NCI-H446 (cell line): ENCODE data around the gene RAD51C.
"Not testable (repeated sequence)": the region's sequence is repeated elsewhere in the genome, so short reads cannot be mapped to it uniquely, and the experiment has no call there.

ENCODE experiments used
- DNase-seq, 2 experiments: peaks; one replicate each; lab custom pipeline; 2025; lab: John Stamatoyannopoulos, UW

RAD51C gene

DNA sequence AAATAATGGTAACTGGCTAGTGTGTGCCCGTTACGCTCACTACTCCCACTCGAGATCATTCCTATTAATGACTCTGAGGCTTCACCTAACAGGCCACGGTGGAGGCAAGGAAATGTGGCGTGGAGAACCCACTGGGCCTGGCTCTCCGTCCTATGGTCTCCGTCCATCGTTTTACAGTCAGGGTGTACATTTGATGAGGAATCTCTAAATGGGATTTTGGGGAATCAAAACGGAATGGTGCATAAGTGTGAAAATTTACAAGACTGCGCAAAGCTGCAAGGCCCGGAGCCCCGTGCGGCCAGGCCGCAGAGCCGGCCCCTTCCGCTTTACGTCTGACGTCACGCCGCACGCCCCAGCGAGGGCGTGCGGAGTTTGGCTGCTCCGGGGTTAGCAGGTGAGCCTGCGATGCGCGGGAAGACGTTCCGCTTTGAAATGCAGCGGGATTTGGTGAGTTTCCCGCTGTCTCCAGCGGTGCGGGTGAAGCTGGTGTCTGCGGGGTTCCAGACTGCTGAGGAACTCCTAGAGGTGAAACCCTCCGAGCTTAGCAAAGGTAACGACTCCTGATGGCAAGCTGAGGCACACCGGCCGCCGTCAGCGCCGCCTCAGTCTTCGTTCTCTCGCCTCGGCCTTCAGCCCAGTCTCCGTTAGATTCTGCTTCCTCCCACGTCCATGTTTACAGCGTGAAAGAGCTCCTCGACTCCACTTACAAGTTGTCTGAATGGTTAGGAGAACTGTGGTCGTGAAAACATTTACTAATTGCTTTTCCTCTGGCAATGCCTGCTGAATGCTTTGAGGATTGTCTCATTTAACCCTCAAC, at the start of gene RAD51C:
RAD51C (plus strand) TSS at position 364 of the 817 bp plus-strand sequence; CDS start at position 406, 42 bp downstream.
- DNase-seq: peak; percentile 53 to 89

DNA sequence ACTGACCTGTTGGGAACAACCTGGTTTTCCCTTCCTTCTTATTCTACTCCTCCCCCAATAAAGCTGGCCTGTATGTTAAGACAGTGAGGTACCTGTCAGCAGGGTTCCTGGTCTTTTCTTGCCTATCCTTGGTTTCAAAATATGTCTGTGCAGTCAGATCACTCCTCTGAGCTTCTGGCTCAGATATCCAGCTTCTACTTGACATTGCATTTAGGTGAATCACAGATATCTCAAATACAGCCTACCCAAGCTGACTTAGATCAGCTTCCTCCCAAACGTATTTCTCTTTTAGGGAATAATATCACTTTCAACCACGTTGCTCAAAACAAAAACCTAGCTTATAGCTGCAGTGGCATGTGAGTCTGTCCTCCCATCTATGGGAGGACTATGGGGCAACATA, 49.3 kb upstream of the RAD51C start:
- no peak for DNase-seq

DNA sequence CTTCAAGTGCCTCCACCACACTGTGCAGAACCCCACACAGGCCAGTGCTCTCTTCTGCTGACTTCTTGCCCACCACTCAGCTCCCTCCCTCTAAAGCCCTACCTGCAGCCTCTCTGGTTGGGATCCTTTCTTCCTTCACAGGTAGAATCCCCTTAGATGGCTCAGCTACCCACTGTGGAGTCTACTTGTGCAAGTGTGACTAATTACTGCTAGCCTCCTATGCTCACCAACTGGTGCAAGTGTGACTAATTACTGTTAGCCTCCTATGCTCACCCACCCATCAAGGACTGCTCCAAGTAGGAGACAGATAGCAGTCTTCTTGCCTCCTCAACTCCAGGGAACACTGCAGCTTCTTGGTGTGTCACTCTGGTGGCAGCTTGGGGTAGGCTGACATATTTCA, 44.2 kb upstream of the RAD51C start:
- no peak for DNase-seq

DNA sequence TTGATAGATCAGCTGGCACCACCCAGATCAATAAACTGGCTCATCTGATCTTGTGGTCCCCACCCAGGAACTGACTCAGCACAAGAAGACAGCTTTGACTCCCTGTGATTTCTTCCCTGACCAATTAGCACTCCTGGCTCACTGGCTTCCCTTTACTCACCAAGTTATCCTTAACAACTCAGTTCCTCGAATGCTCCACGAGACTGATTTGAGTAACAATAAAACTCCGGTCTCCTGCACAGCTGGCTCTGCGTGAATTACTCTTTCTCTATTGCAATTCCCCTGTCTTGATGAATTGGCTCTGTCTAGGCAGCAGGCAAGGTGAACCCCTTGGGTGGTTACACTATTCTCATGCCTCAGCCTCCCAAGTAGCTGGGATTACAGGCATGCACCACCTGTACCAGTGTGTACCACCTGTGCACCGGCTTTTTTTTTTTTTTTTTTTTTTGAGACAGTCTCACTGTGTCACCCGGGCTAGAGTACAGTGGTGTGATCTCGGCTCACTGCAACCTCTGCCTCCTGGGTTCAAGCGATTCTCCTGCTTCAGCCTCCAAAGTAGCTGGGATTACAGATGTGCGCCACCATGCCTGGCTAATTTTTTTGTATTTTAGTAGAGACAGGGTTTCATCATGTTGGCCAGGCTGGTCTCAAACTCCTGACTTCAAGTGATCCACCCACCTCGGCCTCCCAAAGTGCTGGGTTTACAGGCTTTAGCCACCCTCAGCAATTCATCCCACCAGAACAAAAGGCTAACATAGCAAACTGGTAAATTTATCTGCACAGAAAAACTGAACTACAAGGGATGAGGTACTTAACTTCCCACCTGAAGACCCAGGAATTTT, 34.2 kb upstream of the RAD51C start:
- DNase-seq: peak; percentile 17 to 20

DNA sequence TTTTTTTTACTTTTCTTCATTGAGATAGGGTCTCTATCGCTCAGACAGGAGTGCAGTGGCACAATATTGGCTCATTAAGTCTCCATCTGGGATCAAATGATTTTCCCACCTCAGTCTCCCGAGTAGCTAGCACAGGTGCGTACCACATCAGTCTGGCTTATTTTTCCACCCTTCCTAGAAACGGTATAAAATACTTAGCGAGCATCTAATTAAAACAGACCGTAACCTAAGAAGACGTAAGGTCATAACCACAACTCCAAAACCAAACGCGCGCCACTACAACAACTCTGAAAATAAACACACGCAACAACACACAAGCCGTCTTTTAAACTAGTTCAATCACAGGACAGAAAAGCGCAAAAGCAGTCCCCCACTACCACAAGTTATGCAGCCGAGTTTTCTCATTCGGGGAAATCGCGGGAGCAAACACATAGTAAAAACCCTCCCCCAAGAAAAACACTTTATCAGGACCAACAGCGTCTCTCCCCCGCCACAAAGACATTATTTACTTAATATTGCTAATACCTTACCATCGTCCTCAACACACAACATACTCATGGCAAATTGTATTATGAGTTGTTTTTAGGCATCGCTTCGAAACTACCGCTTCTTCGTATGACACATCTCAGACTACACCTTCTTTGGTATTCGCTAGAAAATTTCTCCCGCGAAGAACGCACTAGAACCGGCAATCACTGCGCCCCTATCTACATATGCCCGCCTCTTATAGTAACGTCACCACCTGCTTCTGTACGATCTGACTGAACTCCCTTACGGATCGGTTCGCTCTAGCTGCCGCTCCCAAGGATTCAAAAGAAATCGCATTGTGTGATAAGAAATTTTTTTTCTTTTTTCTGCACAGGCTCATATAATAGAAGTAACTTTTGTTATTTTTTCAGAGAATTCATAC, 33.3 kb upstream of the RAD51C start:
- peak; percentile 96 to 99 for DNase-seq

DNA sequence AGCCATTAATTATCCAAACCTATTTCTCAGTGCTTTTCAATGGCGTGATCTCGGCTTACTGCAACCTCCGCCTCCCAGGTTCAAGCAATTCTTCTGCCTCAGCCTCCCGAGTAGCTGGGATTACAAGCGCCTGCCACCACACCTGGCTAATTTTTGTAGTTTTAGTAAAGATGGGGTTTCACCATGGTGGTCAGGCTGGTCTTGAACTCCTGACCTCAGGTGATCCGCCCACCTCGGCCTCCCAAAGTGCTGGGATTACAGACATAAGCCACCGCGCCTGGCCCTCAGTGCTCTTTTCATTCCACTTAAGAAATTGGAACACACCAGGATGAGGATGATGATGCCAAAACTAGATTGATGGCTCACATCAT, 32.7 kb upstream of the RAD51C start:
- DNase-seq: not testable (repeated sequence)

DNA sequence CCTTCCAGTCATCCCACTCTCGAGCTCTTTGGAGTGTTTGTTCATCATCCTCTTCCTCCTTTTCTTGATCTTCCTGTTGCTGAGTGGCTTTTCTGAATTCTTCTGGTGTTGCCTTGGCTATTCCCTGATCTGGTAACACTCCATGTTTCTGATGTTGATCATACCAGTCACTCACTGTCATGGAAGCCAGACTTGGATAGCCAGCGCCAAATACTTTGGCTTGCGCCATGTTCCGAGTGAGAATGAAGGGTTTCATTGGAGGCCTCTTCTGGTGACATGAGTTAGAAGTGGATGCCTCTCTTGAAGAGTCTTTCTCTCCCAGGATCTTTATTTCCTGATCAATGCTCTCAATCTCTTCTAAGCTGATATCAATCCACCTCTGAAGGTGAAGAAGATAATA, 31.8 kb upstream of the RAD51C start:
- DNase-seq: no peak

DNA sequence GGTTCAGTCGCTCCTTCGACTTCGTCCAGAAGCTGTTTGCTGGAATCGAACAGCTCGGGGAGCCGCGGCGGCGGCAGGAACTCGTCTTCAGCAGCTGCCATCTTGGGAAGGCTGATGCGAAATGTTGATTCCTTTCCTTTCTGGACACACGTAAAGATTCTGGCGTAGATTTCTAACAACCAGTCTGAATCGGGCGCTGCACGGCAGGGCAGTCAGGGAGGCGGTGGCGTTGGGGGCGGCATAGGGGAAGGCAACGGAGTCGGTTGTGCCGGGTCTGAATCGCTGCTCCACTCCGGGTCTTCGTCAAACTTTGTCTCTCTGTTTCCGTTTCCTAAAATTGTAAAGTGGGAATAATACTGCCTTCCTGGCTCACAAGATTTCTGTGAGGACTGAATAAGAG, 30.9 kb upstream of the RAD51C start:
- DNase-seq: no peak

DNA sequence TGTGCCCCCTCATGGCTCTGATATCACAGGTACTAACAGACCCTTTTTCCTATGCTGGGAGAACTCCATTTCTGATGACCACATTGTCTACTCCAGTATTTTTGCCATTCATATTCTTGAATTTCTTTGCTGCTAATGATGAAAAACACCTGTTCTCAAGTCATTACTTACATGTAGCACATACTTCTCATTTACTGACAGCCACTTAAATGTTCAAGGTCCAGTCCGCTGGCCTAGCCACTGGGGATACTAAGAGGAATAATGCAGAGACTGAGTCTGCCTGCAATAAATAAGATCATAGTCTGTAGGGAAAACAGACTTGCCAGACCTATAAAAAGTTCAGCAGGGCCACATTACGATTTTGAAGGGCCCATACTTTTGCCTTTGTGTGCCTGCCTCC, 28.1 kb upstream of the RAD51C start:
- DNase-seq: no peak

DNA sequence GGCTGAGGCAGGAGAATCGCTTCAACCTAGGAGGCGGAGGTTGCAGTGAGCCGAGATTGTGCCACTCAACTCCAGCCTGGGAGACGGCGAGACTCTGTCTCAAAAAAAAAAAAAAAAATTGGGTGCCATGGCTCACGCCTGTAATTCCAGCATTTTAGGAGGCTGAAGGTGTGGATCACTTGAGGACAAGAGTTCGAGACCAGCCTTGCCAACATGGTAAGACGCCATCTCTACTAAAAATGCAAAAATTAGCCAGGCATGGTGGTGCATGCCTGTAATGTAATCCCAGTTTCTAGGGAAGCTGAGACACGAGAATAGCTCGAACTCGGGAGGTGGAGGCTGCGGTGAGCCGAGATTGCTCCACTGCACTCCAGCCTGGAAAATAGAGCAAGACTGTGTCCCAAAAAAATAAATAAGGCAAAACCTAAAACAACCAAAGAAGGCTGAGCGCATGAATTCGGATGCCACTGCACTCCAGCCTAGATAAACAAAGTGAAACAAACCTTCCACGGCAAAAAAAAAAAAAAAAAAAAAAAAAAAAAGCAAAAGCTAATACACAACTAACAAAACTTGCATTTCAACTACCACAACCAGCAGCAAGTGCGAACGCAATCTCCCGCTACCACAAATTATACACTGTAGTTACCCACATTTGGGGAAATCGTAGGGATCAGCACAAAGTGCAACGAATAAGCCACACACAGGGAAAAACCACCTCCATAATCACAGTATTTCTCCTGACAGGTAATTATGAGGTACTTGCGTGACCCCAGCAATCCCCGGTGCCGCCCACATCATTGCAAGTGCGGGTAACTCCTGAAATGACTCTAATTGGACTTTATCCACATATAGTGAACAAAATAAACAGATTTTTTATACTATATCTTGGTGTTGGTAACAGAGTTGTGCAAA, 26.2 kb upstream of the RAD51C start:
- DNase-seq: no peak

DNA sequence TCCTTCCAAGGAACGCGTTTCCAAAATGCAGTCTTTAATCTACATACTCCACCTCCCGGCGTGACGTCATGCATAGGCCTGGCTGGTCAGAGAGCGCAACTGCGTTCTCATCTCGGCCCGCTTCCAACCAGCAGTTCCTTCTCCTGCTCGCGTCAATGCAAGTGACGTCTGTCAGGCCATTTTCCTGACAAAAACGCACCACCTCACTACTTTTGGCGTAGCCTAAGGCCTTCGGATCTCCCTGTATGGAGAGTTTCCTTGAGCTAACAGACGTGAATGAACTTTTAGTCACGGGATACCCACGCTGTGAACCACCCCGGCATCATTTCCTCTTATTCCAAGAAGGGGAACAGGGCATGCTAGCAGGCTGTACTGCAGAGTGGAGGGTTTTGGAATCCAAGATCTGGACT, 25.5 kb upstream of the RAD51C start:
- no peak for DNase-seq

DNA sequence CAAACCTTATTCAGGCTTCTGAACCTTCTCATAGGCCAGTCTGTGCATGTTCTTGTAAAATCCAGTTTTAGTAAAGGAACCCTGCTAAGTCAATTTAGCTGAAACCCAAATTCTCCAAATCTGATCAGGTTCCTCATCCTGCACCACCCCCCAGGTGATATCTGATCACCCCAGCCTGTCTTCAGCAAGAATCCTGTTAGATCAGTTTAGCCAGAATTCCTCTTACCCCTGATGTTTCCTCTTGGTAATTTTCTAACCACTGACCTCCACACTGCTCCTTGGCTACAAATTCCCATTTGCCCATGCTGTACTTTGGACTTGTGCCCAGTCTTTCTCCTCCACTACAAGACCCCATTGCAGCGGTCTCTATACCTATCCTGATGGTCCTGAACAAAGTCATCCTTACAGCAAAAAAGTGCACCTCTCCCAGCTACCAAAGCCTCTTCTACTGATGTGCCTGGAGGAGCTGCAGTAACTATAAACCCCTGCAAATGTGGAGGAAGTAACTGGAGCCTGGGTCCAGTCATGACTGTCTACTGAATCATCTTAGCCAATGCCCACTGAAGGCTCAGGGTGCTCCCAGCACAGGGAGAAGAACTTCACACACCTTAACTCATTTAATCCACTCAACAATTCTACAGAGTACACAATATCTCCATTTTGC, 24.3 kb upstream of the RAD51C start:
- DNase-seq: no peak

DNA sequence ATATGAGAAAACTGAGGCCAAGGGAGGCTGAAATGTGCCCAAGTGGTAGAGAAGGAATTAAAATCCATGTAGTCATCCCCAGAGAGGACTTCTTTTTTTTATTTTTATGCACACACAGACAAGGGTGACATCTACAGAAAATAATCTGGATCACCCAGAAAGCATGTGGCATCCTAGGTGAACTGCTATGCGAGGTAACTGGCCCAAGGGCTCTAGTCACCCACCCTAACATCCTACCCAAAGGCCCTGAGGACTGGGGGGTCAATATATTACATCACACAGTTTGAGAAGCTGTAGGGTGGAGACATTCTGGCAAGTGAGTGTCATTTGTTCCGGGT, 23.8 kb upstream of the RAD51C start:
- DNase-seq: no peak

DNA sequence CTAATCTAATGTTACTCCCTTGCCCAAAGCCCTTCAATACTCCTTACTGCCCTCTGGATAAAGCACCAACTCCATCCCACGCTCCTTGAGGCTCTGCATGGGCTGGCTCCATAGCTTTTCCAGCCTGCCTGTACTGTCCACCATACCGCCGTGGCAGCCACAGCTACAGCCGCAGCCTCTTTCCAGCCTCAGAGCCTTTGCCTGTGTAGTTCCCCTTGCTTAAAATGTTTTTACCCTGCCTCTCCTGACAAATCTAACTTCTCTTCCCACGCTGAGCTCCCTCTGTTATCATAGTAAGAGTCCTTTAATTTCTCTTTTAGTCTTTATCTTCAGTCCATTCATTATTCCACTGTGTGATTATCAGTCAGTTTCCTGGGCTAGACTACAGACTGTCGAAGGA, 22.5 kb upstream of the RAD51C start:
- no peak for DNase-seq

DNA sequence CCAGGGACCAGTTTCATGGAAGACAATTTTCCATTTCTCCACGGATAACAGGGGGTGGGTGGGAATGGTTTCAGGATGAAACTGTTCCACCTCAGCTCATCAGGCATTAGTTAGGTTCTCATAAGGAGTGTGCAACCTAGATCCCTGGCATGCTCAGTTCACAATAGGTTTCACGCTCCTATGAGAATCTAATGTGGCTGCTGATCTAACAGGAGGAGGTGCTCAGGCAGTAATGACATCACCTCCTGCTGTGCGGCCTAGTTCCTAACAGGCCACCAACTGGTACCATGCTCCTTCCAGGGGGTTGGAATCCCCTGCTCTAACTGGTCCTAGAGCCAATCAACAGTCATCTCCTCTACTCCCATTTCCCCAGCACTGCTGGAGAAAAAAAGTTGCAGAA, 20.4 kb upstream of the RAD51C start:
- no peak for DNase-seq

DNA sequence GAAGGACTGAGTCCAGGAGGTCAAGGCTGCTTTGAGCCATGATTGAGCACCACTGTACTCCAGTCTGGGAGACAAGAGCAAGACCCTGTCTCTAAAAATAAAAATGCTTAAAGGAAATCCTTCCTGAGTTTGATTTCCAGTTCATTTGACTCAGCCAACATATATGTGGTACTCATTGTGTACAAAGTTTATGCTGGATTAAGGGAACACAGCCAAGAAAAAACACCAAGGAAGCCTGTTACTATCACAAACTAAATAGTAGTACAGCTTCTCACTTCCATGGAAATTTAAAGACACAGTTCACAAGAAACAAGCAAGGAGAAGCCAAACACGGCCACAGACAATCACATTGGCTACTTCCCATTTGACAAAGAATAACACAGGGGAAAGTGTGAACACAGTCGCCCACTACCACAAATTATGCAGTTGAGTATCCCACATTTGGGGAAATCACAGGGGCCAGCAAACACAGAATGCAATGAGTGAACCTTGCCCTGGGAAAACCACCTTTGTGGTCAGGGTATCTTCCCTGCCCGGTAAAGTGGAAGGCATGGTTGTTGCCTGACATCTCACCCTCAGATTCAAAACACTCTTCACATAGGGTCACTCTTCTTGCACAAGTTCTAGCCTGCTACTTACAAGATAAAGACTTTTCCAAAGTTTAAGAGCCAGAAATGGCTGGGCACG, 15.1 kb upstream of the RAD51C start:
- no peak for DNase-seq

DNA sequence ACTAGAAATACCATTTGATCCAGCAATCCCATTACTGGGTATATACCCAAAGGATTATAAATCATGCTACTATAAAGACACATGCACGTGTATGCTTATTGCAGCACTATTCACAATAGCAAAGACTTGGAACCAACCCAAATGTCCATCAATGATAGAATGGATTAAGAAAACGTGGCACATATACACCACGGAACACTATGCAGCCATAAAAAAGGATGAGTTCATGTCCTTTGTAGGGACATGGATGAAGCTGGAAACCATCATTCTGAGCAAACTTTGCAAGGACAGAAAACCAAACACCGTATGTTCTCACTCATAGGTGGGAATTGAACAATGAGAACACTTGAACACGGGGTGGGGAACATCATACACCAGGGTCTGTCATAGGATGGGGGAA, 14.1 kb upstream of the RAD51C start:
- not testable (repeated sequence) for DNase-seq

DNA sequence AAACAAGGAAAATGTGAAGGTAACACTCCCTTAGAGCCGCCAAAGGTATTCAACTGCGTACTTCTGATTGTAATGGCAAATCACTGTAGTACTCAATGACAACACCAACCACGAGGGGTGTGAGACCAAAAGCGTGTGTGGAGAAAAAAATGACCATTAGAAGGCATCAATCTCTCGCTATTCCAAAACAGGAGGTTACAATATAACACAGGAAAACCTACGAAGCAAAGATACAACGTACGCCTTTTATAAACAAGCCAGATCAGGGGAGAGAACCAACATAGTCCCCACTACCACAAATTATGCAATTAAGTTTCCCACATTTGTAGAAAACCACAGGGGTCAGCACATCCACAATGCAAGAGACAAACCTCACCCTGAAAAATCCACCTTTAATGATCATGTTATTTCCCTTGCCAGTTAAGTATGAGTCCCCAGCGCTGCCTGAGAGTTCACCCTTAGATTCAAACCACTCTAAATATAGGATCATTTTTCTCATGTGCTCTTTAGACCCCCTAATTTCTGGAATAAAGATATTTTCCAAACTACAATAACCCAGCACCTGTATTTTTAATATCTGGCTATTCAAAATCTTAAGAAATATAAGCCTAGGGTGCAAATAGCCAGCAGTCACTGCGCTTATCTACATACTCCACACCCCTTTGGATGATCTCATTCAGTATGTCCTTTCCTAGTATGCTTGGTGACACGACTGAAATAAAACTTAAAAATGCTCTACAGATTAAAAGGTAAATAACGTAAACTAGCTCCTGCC, 13.0 kb upstream of the RAD51C start:
- DNase-seq: peak in 1 of 2 experiments; percentile 49

DNA sequence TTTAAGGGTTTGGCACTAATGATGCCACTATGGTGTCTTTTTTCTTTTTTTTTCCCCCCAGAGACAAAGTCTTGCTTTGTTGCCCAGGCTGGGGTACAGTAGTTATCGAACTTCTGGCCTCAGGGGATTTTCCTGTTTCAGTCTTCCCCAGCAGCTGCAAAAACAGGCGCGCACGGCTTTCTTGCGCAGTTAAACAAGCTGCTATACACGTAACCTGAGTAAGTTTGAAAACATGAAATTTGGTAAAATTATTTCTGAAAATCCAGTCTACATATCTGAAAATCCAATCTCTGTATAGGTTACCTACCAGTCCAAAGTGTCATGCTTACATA, 12.4 kb upstream of the RAD51C start:
- no peak for DNase-seq
